Embryonic facial prominence (tissue), 1 donor: ENCODE data around the gene PRKCZ.

Experiments used
- DNase-seq: peaks from one replicate; pipeline ENCODE4 v3.0.0-alpha.2; 2016; ENCODE audit errors: extremely low spot score

Gene PRKCZ

GRCh38 chr1:2229037-2229864 is 179.0 kb downstream of the PRKCZ start:
- DNase-seq: no peak

- no peak for DNase-seq
These were observed 179.9 kb downstream of the PRKCZ start for GRCh38 chr1:2229911-2230731.

GRCh38 chr1:2230781-2231531 is 180.7 kb downstream of the PRKCZ start:
- DNase-seq: no peak

GRCh38 chr1:2231532-2232254 is 181.5 kb downstream of the PRKCZ start:
- no peak for DNase-seq

GRCh38 chr1:2232255-2232915 is 182.2 kb downstream of the PRKCZ start:
- DNase-seq: no peak

GRCh38 chr1:2232916-2233438 is 182.8 kb downstream of the PRKCZ start:
- DNase-seq: no peak

DNA sequence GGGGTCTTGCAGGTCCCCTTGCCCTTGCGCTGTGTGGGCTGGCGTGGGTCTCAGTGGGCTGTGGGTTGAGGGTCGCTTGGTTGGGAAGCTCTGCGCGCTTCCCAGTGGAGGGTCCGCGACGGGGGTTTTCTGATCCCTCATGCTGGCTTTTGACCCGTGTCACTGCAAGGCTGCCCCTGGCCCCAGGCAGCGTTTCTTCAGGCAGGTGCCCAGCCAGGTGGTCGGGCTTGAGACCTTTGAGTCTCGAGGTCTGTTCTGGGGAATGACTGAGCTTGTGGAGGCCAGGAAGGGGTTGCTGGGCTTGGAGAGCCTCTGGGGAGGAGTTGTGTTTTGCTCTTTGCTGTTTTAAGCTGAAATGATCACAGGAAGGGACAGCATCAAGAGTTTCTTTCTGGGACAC is 183.3 kb downstream of the PRKCZ start:
- no peak for DNase-seq

DNA sequence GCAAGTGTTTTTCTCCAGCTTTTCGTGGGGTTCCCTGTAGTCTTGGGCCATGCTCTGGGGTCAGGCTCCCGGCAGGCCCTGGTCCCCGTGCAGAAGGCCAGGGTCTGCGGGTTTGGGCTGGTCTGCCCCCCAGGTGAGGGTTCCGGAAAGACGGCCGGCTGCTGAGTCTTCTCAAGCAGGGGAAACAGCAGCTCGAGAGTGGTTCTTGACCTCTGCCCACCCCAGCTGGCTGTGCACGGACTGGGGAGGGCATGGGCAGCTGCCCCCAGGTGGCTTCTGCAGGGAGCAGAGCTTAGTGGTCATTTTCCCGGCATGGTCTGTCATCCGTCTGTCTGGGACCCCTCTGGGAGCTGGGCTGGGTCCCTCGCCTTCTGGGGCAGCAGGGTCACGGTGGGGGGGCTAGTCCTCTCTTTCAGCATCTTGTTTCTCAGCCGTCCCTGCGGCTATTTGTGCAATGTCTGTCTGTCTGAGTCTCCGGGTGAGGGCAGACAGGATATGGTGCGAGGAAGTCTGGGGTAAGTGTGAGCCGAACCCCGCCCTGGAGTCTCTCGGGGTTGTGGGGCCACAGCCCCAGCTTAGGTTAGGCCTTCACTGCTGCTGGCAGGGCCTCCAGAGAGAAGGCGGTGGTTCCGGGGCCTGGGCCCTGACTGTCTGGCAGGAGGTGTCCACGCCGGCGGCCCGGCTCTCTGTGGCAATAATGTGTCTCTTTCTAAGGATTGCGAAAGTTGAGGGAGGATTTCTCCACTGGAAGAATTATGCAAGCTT is 184.0 kb downstream of the PRKCZ start:
- DNase-seq: no peak

DNA sequence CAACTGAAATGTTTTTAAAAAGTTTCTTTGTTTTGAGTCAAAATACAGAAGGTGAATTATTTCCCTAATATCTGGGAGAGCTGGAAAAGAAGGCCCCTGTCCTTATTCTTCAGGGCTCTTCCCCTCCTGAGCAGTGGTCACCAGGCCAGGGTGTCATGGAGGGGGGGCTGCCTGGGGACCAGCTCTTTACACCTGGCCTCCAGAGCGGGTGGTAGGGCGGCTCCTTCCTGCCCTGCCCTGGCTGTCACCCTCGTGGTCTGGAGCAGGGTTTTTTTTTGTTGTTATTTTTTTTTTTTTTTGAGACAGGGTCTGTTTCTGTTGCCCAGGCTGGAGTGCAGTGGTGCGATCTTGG is 184.5 kb downstream of the PRKCZ start:
- DNase-seq: no peak
